Measurements from ENCODE around the gene LRRC3.

The LRRC3 gene

GRCh38 chr21:44454747-44455523 is at the start of gene LRRC3:
Gene LRRC3, plus strand, starts transcription at chr21:44455510. Its CDS starts 1,135 bp downstream, at chr21:44456645.
- no peak within 1 kb of the TSS for H3K27ac ChIP-seq (ENCODE audit: extremely low read depth, low read depth, low read length)
- peak within 1 kb of the TSS; percentile 50 for H3K4me3 ChIP-seq (ENCODE audit: low read depth, low read length)
- CTCF ChIA-PET, result interaction anchor here (1.0 kb wide), 1 partner anchor 116 kb away, joined by 3 read pairs; no protein-coding TSS in a partner anchor
- POLR2A ChIA-PET, result interaction anchor here (0.7 to 1.4 kb wide), 3 partner anchors 9 to 116 kb away, joined by 3 to 11 read pairs (median 4); partner anchors contain the start of gene CFAP410
- no peaks in the 10 kb centered on the region for H3K4me1 ChIP-seq (ENCODE audit: control insufficient read depth, insufficient read depth, low read length)
- no peaks in the 10 kb centered on the region for H3K9me3 ChIP-seq (ENCODE audit: control insufficient read depth, insufficient read depth, low read depth, low read length)
- peaks cover 0 to 5% of the 10 kb centered on the region in 2 experiments; a peak in 1 of 3 replicates for H3K36me3 ChIP-seq (ENCODE audit: control insufficient read depth in 2 of 2, insufficient read depth in 1 of 2, low read length in 2 of 2)
- TF ChIP-seq ZNF121 (tag by site-specific recombination; IDR thresholded peaks at IDR 0.05) (no peak), CTCF (tag by site-specific recombination; IDR thresholded peaks at IDR 0.05) (no peak), KLF10 (tag by site-specific recombination; IDR thresholded peaks at IDR 0.05) (peak; percentile 83), YY2 (tag by site-specific recombination; IDR thresholded peaks at IDR 0.05) (no peak), GLI2 (tag by site-specific recombination; IDR thresholded peaks at IDR 0.05; ENCODE audit: borderline replicate concordance, low read depth) (no peak), HOXC10 (CRISPR knock-in tag; IDR thresholded peaks at IDR 0.05) (no peak), ZNF776 (tag by site-specific recombination; IDR thresholded peaks at IDR 0.05; ENCODE audit: borderline replicate concordance) (no peak), ZXDB (tag by site-specific recombination; IDR thresholded peaks at IDR 0.05) (peak; percentile 99), ZFP3 (tag by site-specific recombination; IDR thresholded peaks at IDR 0.05; ENCODE audit: low read depth) (no peak), ZNF585B (tag by site-specific recombination; IDR thresholded peaks at IDR 0.05) (no peak), EGR2 (tag by site-specific recombination; IDR thresholded peaks at IDR 0.05; ENCODE audit: low read depth) (peak; percentile 95), HOXA7 (CRISPR knock-in tag; IDR thresholded peaks at IDR 0.05; ENCODE audit: borderline replicate concordance) (no peak), ZNF26 (tag by site-specific recombination; IDR thresholded peaks at IDR 0.05) (no peak), SALL2 (tag by site-specific recombination; IDR thresholded peaks at IDR 0.05; ENCODE audit: borderline replicate concordance) (no peak), ZSCAN16 (tag by site-specific recombination; IDR thresholded peaks at IDR 0.05) (no peak), ZNF670 (tag by site-specific recombination; IDR thresholded peaks at IDR 0.05; ENCODE audit: low read depth) (no peak), ZNF658 (tag by site-specific recombination; IDR thresholded peaks at IDR 0.05) (no peak), PRDM2 (tag by site-specific recombination; IDR thresholded peaks at IDR 0.05; ENCODE audit: borderline replicate concordance) (no peak), ZNF23 (tag by site-specific recombination; IDR thresholded peaks at IDR 0.05; ENCODE audit: borderline replicate concordance) (no peak), GFI1B (tag by site-specific recombination; IDR thresholded peaks at IDR 0.05) (no peak), ZNF266 (tag by site-specific recombination; IDR thresholded peaks at IDR 0.05; ENCODE audit: low read depth) (no peak), ZNF488 (tag by site-specific recombination; IDR thresholded peaks at IDR 0.05) (no peak), ZBTB8A (tag by site-specific recombination; IDR thresholded peaks at IDR 0.05) (no peak), ZNF514 (tag by site-specific recombination; IDR thresholded peaks at IDR 0.05) (no peak), ZBTB26 (tag by site-specific recombination; optimal IDR thresholded peaks at IDR 0.05) (no peak), KLF1 (tag by site-specific recombination; IDR thresholded peaks at IDR 0.05) (peak; percentile 84), OSR2 (tag by site-specific recombination; IDR thresholded peaks at IDR 0.05) (no peak)

Measured in HEK293 (cell line).